WTC11 (cell line): ENCODE results near the gene ETV6. TPM values are rescaled to one million over a fixed set of nuclear protein-coding genes. Genes with fewer than 3 reads are reported as not detected.

Experiments
- ATAC-seq: fragments of 200-7000 bp; cut with Tn5 transposase; 2 replicates; pipeline ENCODE4 v1.10.0; 2021; ENCODE audit warnings: mild to moderate bottlenecking, moderate library complexity
- CTCF ChIA-PET: fragments of 300-600 bp; sonication (Branson Sonifier 250); formaldehyde crosslinking; loops from one replicate; lab custom pipeline; 2021; ENCODE audit warnings: antibody characterized with exemption; lab: Charles Lee
- POLR2A ChIA-PET: fragments of 350-600 bp; sonication (Branson Sonifier 250); formaldehyde crosslinking; loops from one replicate; lab custom pipeline; 2021; ENCODE audit warnings: antibody characterized with exemption; lab: Charles Lee
- DNase-seq: peaks from one replicate; pipeline ENCODE4 v3.0.0; 2021; ENCODE audit warnings: low spot score
- H3K27ac Mint-ChIP-seq: 2 replicates; pipeline ENCODE4 v1.8.0; 2021; ENCODE audit warnings: mixed read lengths
- H3K27me3 Mint-ChIP-seq: 2 replicates; pipeline ENCODE4 v1.8.0; 2021; ENCODE audit warnings: low read depth, mild to moderate bottlenecking, moderate library complexity, mixed read lengths
- H3K36me3 Mint-ChIP-seq: 2 replicates; pipeline ENCODE4 v1.8.0; 2021; ENCODE audit warnings: mixed read lengths
- H3K4me1 Mint-ChIP-seq: 2 replicates; pipeline ENCODE4 v1.8.0; 2022; ENCODE audit warnings: mixed read lengths
- H3K4me3 Mint-ChIP-seq: 2 replicates; pipeline ENCODE4 v1.8.0; 2021; ENCODE audit warnings: mild to moderate bottlenecking, moderate library complexity, mixed read lengths
- H3K9me3 Mint-ChIP-seq: 2 replicates; pipeline ENCODE4 v1.8.0; 2021; ENCODE audit warnings: mixed read lengths
- CDX4 ChIP-seq: fragments of 250-450 bp; sonication (Bioruptor Pico); IDR thresholded peaks from 2 replicates; pipeline ENCODE4 v1.9.0; 2021; ENCODE audit warnings: moderate library complexity, mild to moderate bottlenecking, inconsistent platforms, borderline replicate concordance
- CREB1 ChIP-seq: sonication (generic); formaldehyde crosslinking; IDR thresholded peaks from 2 replicates; pipeline ENCODE4 v1.8.0; 2023; ENCODE audit warnings: mild to moderate bottlenecking, missing genetic modification reagents
- ERG ChIP-seq: fragments of 250-450 bp; sonication (Bioruptor Pico); IDR thresholded peaks from 2 replicates; pipeline ENCODE4 v1.8.0; 2021; ENCODE audit warnings: mild to moderate bottlenecking
- FOXK1 ChIP-seq: sonication (generic); formaldehyde crosslinking; IDR thresholded peaks from 2 replicates; pipeline ENCODE4 v1.8.0; 2022; ENCODE audit warnings: mild to moderate bottlenecking, moderate library complexity, missing genetic modification reagents
- FOXP1 ChIP-seq: sonication (generic); formaldehyde crosslinking; IDR thresholded peaks from 2 replicates; pipeline ENCODE4 v1.8.0; 2022; ENCODE audit warnings: missing genetic modification reagents, mild to moderate bottlenecking, moderate library complexity, borderline replicate concordance
- GABPB1 ChIP-seq: sonication (generic); formaldehyde crosslinking; IDR thresholded peaks from 2 replicates; pipeline ENCODE4 v1.8.1; 2023; ENCODE audit warnings: mild to moderate bottlenecking, missing genetic modification reagents
- GRHL2 ChIP-seq: fragments of 250-450 bp; sonication (Bioruptor Pico); IDR thresholded peaks from 2 replicates; pipeline ENCODE4 v1.8.0; 2022; ENCODE audit warnings: mild to moderate bottlenecking, moderate library complexity; ENCODE audit not compliant: insufficient replicate concordance, severe bottlenecking
- IRF2 ChIP-seq: sonication (generic); formaldehyde crosslinking; IDR thresholded peaks from 2 replicates; pipeline ENCODE4 v1.8.0; 2022; ENCODE audit warnings: low read depth, missing genetic modification reagents, borderline replicate concordance
- MXD4 ChIP-seq: fragments of 250-450 bp; sonication (Bioruptor Pico); IDR thresholded peaks from 2 replicates; pipeline ENCODE4 v1.8.0; 2021; ENCODE audit warnings: mild to moderate bottlenecking, moderate library complexity, borderline replicate concordance
- MYBL2 ChIP-seq: sonication (generic); formaldehyde crosslinking; IDR thresholded peaks from 2 replicates; pipeline ENCODE4 v1.8.1; 2023; ENCODE audit warnings: mild to moderate bottlenecking, moderate library complexity, missing genetic modification reagents
- OVOL2 ChIP-seq: fragments of 250-450 bp; sonication (Bioruptor Pico); IDR thresholded peaks from 2 replicates; pipeline ENCODE4 v1.9.0; 2021; ENCODE audit warnings: mild to moderate bottlenecking, borderline replicate concordance
- TCF7 ChIP-seq: sonication (generic); formaldehyde crosslinking; IDR thresholded peaks from 2 replicates; pipeline ENCODE4 v1.8.0; 2022; ENCODE audit warnings: mild to moderate bottlenecking, low read depth, missing genetic modification reagents, moderate library complexity
- TEAD1 ChIP-seq: sonication (generic); formaldehyde crosslinking; IDR thresholded peaks from 2 replicates; pipeline ENCODE4 v1.8.0; 2022; ENCODE audit warnings: mild to moderate bottlenecking, missing genetic modification reagents
- ZNF423 ChIP-seq: fragments of 250-450 bp; sonication (Bioruptor Pico); IDR thresholded peaks from 2 replicates; pipeline ENCODE4 v2.1.2; 2022; ENCODE audit warnings: mild to moderate bottlenecking, moderate library complexity
- ZNF671 ChIP-seq: fragments of 250-450 bp; sonication (Bioruptor Pico); IDR thresholded peaks from 2 replicates; pipeline ENCODE4 v1.8.0; 2021; ENCODE audit warnings: mild to moderate bottlenecking
- total RNA-seq: library from RNA; stranded (reverse); gene quantifications from 3 replicates; pipeline ENCODE4 v1.2.3, GENCODE V29; 2021
- TF ChIP-seq, protein P1 (sequence below): sonication (generic); formaldehyde crosslinking; IDR thresholded peaks from 2 replicates; pipeline ENCODE4 v1.8.0; 2023; ENCODE audit warnings: missing genetic modification reagents
- TF ChIP-seq, protein P2 (sequence below): sonication (generic); formaldehyde crosslinking; IDR thresholded peaks from 2 replicates; pipeline ENCODE4 v1.8.1; 2022; ENCODE audit warnings: missing genetic modification reagents, borderline replicate concordance
- TF ChIP-seq, protein P3 (sequence below): fragments of 250-450 bp; sonication (Bioruptor Pico); conservative IDR thresholded peaks from 2 replicates; pipeline ENCODE4 v1.9.0; 2021; ENCODE audit warnings: mild to moderate bottlenecking

ETV6 gene
- total RNA-seq, 1 experiment from 2014 or later: 23.5 TPM

DNA sequence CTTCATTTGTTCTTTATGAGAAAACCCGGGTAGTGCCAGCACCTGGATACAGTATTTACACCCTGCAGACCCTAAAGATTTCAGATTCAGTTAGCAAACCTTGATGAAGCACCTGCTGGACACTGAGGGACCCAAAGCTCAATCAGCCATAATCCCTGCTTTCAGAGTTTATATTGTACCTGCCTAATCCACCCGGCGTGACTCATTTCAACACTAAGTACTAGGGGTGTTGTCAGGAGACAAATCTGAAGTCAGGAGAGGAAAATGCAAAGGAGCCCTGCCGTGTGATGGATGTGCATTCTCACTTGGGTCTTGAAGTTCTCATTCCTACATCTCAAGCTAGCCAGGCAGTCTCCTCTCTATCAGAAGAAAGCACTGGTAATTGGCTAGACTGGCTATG lies 244.5 kb downstream of the ETV6 start (continued):
- TF ChIP-seq MYBL2 (no peak), CREB1 (CRISPR knock-in tag) (no peak), FOXP1 (CRISPR knock-in tag) (no peak), ZNF671 (no peak)
- TF ChIP-seq, protein P1, sequence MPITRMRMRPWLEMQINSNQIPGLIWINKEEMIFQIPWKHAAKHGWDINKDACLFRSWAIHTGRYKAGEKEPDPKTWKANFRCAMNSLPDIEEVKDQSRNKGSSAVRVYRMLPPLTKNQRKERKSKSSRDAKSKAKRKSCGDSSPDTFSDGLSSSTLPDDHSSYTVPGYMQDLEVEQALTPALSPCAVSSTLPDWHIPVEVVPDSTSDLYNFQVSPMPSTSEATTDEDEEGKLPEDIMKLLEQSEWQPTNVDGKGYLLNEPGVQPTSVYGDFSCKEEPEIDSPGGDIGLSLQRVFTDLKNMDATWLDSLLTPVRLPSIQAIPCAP (CRISPR knock-in tag): no peak

GRCh38 chr12:11894890-11895289 lies 245.4 kb downstream of the ETV6 start:
- H3K4me3 Mint-ChIP-seq: no peak overlapping the region
- CTCF ChIA-PET: interaction anchor here (1.0 kb wide), 1 partner anchor 138 kb away, joined by 4 read pairs; no protein-coding TSS in a partner anchor
- H3K4me1 Mint-ChIP-seq: peaks cover 18% of the 10 kb centered on the region
- H3K9me3 Mint-ChIP-seq: no peaks in the 10 kb centered on the region
- POLR2A ChIA-PET: no interaction called here
- peaks cover 7% of the 10 kb centered on the region; the same call in 1 of the 2 replicates for H3K36me3 Mint-ChIP-seq
- TF ChIP-seq GRHL2: no peak
- TF ChIP-seq IRF2 (CRISPR knock-in tag): no peak
- no peak for TF ChIP-seq ZNF671
- TF ChIP-seq OVOL2: no peak
- no peak for TF ChIP-seq TEAD1 (CRISPR knock-in tag)
- no peak for TF ChIP-seq ERG (CRISPR knock-in tag)
- TF ChIP-seq FOXK1 (CRISPR knock-in tag): no peak
- TF ChIP-seq, protein P2, sequence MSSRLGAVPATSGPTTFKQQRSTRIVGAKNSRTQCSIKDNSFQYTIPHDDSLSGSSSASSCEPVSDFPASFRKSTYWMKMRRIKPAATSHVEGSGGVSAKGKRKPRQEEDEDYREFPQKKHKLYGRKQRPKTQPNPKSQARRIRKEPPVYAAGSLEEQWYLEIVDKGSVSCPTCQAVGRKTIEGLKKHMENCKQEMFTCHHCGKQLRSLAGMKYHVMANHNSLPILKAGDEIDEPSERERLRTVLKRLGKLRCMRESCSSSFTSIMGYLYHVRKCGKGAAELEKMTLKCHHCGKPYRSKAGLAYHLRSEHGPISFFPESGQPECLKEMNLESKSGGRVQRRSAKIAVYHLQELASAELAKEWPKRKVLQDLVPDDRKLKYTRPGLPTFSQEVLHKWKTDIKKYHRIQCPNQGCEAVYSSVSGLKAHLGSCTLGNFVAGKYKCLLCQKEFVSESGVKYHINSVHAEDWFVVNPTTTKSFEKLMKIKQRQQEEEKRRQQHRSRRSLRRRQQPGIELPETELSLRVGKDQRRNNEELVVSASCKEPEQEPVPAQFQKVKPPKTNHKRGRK (CRISPR knock-in tag): no peak
- TF ChIP-seq, protein P3, sequence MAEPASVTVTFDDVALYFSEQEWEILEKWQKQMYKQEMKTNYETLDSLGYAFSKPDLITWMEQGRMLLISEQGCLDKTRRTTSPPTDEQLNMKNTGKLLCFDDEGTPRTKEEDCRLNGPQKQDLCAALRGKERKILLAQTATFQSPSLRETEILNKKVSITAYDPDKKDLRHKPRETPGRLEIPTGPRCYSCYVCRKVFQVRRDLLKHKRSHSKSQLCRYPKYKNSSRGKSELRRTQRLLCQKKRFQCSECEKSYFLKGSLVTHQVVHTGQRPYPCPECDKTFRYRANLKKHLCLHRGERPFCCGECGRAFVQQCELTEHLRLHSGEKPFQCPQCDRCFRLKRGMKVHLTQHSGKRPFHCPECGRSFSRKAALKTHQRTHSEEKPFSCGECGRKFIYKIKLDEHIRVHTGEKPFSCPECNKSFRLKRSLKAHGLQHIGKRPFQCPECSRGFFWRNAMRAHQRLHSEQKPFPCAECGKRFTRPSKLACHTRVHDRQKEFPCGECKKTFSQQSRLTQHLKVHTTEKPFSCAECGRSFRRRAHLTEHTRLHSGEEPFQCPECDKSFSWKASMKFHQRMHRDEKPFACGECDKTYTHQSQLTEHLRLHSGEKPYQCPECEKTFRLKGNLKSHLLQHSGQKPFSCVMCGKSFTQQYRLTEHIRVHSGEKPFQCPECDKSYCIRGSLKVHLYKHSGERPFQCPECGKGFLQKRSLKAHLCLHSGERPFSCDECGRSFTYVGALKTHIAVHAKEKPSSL (CRISPR knock-in tag): no peak
- no peak for TF ChIP-seq TCF7
- TF ChIP-seq GABPB1: no peak
- TF ChIP-seq ZNF423: no peak
- no peak for TF ChIP-seq CDX4
- TF ChIP-seq, all 79 proteins: peak for 0
- no peaks in the 10 kb centered on the region for H3K27me3 Mint-ChIP-seq
- no peak overlapping the region for H3K27ac Mint-ChIP-seq
- ATAC-seq (no peak), DNase-seq (no peak)

- Mint-ChIP-seq H3K4me3 (no peak overlapping the region), H3K27ac (no peak overlapping the region), H3K27me3 (no peaks in the 10 kb centered on the region), H3K4me1 (peaks cover 18% of the 10 kb centered on the region), H3K9me3 (no peaks in the 10 kb centered on the region), H3K36me3 (peaks cover 6% of the 10 kb centered on the region; the same call in 1 of the 2 replicates)
- DNase-seq (no peak), ATAC-seq (no peak)
- POLR2A ChIA-PET: no interaction called here
- CTCF ChIA-PET: interaction anchor here (1.0 kb wide), 1 partner anchor 137 kb away, joined by 4 read pairs; no protein-coding TSS in a partner anchor
- TF ChIP-seq MXD4 (CRISPR knock-in tag): no peak
Measured at GRCh38 chr12:11895421-11896078, 246.1 kb downstream of the ETV6 start.
